Activated CD8-positive, alpha-beta T cell treated with anti-CD3 and anti-CD28 coated beads for 36 hours (primary cell): ENCODE results near the gene ZNF644. TPM values are rescaled to one million over a fixed set of nuclear protein-coding genes. Genes with fewer than 3 reads are reported as not detected.
"Not testable (repeated sequence)": the region's sequence is repeated elsewhere in the genome, so short reads cannot be mapped to it uniquely, and the experiment has no call there.

Experiments used
- ATAC-seq: fragments of 200-7000 bp; cut with Tn5 transposase; one replicate; pipeline ENCODE4 v1.10.0; 2021; ENCODE audit warnings: mild to moderate bottlenecking, moderate library complexity
- CTCF ChIA-PET: fragments of 350-600 bp; sonication (Branson Sonifier 250); formaldehyde crosslinking; loops from one replicate; lab custom pipeline; 2021; ENCODE audit warnings: antibody characterized with exemption; lab: Charles Lee
- POLR2A ChIA-PET: fragments of 350-600 bp; sonication (Branson Sonifier 250); formaldehyde crosslinking; loops from one replicate; lab custom pipeline; 2021; ENCODE audit warnings: antibody characterized with exemption; lab: Charles Lee
- DNase-seq: peaks from one replicate; pipeline ENCODE4 v3.0.0-alpha.2; 2020
- H3K27ac Mint-ChIP-seq: one replicate; pipeline ENCODE4 v1.8.0; 2021; ENCODE audit warnings: mild to moderate bottlenecking, mixed read lengths
- H3K27me3 Mint-ChIP-seq: one replicate; pipeline ENCODE4 v1.8.0; 2021; ENCODE audit warnings: mixed read lengths
- H3K36me3 Mint-ChIP-seq: one replicate; pipeline ENCODE4 v1.8.0; 2021; ENCODE audit warnings: low read depth, mixed read lengths
- H3K4me1 Mint-ChIP-seq: one replicate; pipeline ENCODE4 v1.8.0; 2021; ENCODE audit warnings: low read depth, mixed read lengths
- H3K4me3 Mint-ChIP-seq: one replicate; pipeline ENCODE4 v1.8.0; 2021; ENCODE audit warnings: mild to moderate bottlenecking, moderate library complexity, mixed read lengths
- H3K9me3 Mint-ChIP-seq: one replicate; pipeline ENCODE4 v1.8.0; 2021; ENCODE audit warnings: mixed read lengths
- intact Hi-C: fragments of 100-400 bp; cut with micrococcal nuclease; formaldehyde crosslinking; loops from one replicate; pipeline ENCODE4 v1.10.0; 2022
- total RNA-seq, 2 experiments: library from RNA; stranded (reverse); gene quantifications; one replicate each; pipeline ENCODE4 v1.2.3, GENCODE V29; 2021
- TF ChIP-seq, protein P1 (sequence below): fragments of 200-600 bp; IDR thresholded peaks from one replicate; pipeline ENCODE4 v1.8.0; 2022; ENCODE audit warnings: antibody characterized with exemption, mild to moderate bottlenecking

Gene ZNF644
- total RNA-seq, 2 experiments from 2014 or later: 43.4 to 44.9 TPM

DNA sequence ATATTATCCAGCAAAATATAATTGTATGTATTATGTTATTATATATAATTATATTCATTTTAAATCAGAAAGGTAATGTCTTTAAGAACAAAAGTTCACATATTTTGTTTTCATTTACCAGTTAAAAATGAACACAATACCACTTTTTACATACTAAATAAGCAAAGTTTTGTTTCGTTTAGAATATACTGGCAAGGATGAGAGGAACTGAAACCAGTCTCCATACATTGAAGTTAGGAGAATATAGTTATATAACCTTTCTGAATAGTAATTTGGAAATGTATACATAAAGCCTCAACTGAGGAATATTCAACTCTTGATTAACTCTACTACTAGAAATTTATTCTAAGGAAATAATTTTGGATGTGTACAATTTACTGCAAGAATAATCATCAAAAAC is 110.5 kb downstream of the ZNF644 start:
- intact Hi-C loops: no loop called here
- ATAC-seq: no peak
- no peak overlapping the region for H3K27ac Mint-ChIP-seq
- H3K36me3 Mint-ChIP-seq: peaks cover 31% of the 10 kb centered on the region
- TF ChIP-seq, protein P1, sequence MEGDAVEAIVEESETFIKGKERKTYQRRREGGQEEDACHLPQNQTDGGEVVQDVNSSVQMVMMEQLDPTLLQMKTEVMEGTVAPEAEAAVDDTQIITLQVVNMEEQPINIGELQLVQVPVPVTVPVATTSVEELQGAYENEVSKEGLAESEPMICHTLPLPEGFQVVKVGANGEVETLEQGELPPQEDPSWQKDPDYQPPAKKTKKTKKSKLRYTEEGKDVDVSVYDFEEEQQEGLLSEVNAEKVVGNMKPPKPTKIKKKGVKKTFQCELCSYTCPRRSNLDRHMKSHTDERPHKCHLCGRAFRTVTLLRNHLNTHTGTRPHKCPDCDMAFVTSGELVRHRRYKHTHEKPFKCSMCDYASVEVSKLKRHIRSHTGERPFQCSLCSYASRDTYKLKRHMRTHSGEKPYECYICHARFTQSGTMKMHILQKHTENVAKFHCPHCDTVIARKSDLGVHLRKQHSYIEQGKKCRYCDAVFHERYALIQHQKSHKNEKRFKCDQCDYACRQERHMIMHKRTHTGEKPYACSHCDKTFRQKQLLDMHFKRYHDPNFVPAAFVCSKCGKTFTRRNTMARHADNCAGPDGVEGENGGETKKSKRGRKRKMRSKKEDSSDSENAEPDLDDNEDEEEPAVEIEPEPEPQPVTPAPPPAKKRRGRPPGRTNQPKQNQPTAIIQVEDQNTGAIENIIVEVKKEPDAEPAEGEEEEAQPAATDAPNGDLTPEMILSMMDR: no peak
- no peaks in the 10 kb centered on the region for H3K9me3 Mint-ChIP-seq
- DNase-seq: no peak
- H3K27me3 Mint-ChIP-seq: no peaks in the 10 kb centered on the region
- H3K4me1 Mint-ChIP-seq: peaks cover 4% of the 10 kb centered on the region
- no peak overlapping the region for H3K4me3 Mint-ChIP-seq
- CTCF ChIA-PET: no interaction called here
- POLR2A ChIA-PET: no interaction called here

DNA sequence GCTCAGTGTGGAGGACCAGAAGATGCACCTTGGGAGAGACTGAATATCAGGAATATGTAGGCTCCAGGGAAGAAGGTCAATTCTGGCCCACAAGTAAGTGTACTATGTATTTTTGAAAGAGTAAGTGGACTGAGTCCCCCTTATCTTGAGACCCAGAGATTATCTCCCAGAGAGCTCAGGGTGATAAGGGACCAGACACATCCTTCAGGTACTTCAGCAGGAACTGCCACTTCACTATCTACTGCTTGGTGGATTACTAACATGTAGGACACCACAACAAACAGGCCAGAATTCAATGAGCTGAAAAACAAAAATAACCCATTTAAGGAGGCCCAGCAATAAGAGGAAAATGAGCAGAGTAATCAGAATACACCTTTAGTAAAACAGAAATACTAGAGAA is 119.2 kb downstream of the ZNF644 start:
- POLR2A ChIA-PET: no interaction called here
- H3K27ac Mint-ChIP-seq: no peak overlapping the region
- H3K36me3 Mint-ChIP-seq: peaks cover 49% of the 10 kb centered on the region

DNA sequence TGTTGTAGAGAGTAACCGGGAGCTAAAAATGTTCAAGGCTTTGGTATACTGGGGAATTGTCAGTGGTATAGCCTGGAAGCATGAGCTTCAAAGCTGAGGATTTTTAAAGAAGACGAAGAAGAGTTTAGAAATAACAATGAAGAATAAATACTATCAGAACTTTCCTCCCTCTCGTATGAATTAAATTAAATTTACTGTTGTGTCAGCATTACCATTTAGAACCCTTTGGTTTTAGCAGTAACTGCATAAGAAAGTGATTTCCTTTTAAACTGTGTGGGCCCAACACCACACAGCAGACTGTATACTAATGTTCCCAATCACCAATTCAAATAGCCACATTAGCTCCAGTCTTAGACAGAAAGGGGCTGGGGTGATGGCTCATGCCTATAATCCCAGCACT is 122.6 kb downstream of the ZNF644 start:
- Mint-ChIP-seq H3K27ac (no peak overlapping the region), H3K27me3 (no peaks in the 10 kb centered on the region), H3K4me3 (no peak overlapping the region), H3K9me3 (peaks cover 4% of the 10 kb centered on the region), H3K4me1 (peaks cover 9% of the 10 kb centered on the region), H3K36me3 (peaks cover 51% of the 10 kb centered on the region)
- no peak for DNase-seq
- TF ChIP-seq, protein P1: no peak
- intact Hi-C loops: no loop called here
- CTCF ChIA-PET: interaction anchor here (1.7 kb wide), 1 partner anchor 265 kb away, joined by 4 read pairs; no protein-coding TSS in a partner anchor
- ATAC-seq: no peak
- POLR2A ChIA-PET: no interaction called here

More for the DNA sequence above, 119.2 kb downstream of the ZNF644 start:
- H3K4me1 Mint-ChIP-seq: peaks cover 9% of the 10 kb centered on the region
- no peaks in the 10 kb centered on the region for H3K27me3 Mint-ChIP-seq
- CTCF ChIA-PET: interaction anchor here (1.3 kb wide), 1 partner anchor 10 kb away, joined by 3 read pairs; no protein-coding TSS in a partner anchor
- DNase-seq: no peak
- intact Hi-C loops: no loop called here
- no peak for ATAC-seq
- no peak overlapping the region for H3K4me3 Mint-ChIP-seq
- TF ChIP-seq, protein P1: no peak
- H3K9me3 Mint-ChIP-seq: no peaks in the 10 kb centered on the region

DNA sequence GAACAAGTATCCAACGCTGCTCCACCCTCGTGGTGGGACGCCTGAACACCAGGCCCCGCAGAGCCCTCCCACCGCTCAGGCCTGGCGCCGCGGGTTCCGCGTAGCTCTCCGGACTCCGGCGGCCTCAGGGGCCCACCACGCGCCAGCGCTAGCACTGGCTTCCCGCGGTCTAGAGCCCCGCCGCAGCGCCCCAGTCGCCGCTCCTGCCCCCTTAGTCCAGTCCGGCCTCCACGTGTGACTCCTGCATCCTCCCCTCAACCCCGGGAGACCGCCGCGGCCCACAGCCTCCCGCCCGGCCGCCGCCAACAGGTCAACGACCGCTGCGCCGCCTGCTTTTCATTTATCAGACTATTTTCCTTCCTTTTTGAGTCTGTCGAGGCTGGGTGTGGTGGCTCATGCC is 128.2 kb downstream of the ZNF644 start:
- POLR2A ChIA-PET, DNase-seq, H3K27ac Mint-ChIP-seq, H3K4me3 Mint-ChIP-seq, H3K4me1 Mint-ChIP-seq, H3K27me3 Mint-ChIP-seq, CTCF ChIA-PET, ATAC-seq, intact Hi-C loops: not testable (repeated sequence)
- Mint-ChIP-seq H3K36me3 (peaks cover 28% of the 10 kb centered on the region), H3K9me3 (peaks cover 17% of the 10 kb centered on the region)

DNA sequence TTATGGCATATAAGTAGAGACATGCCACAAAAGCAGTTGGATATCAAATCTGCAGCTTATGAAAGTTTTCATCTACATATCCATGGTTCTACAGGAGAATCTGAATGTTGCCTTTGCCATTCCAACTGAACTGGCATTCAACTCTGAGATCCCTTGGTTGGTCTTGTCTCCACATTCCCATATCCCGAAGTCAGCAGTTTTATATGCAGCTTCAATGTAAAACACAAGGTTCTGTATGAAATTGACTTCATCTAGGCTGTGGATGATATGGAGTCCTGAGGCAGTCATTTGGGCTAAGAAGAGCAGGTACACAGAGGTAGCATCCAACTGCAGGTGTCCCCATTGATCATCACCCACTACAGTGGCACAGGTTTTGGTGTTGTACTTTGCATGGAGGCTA is 129.0 kb downstream of the ZNF644 start:
- peaks cover 17% of the 10 kb centered on the region for H3K9me3 Mint-ChIP-seq
- POLR2A ChIA-PET, H3K27ac Mint-ChIP-seq, H3K4me3 Mint-ChIP-seq, CTCF ChIA-PET, H3K4me1 Mint-ChIP-seq, intact Hi-C loops, H3K27me3 Mint-ChIP-seq, DNase-seq: not testable (repeated sequence)
- ATAC-seq: peak; percentile 24
- H3K36me3 Mint-ChIP-seq: peaks cover 24% of the 10 kb centered on the region

DNA sequence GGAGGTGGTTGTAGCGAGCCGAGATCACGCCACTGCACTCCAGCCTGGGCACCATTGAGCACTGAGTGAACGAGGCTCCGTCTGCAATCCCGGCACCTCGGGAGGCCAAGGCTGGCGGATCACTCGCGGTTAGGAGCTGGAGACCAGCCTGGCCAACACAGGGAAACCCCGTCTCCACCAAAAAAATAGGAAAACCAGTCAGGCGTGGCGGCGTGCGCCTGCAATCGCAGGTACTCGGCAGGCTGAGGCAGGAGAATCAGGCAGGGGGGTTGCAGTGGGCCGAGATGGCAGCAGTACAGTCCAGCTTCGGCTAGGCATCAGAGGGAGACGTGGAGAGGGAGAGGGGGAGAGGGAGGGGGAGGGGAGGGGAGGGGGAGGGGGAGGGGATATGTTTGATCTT is 129.6 kb downstream of the ZNF644 start:
- H3K27ac Mint-ChIP-seq, intact Hi-C loops, POLR2A ChIA-PET, DNase-seq, ATAC-seq, H3K4me3 Mint-ChIP-seq, H3K27me3 Mint-ChIP-seq, CTCF ChIA-PET, H3K4me1 Mint-ChIP-seq: not testable (repeated sequence)
- peaks cover 24% of the 10 kb centered on the region for H3K36me3 Mint-ChIP-seq
- peaks cover 17% of the 10 kb centered on the region for H3K9me3 Mint-ChIP-seq

DNA sequence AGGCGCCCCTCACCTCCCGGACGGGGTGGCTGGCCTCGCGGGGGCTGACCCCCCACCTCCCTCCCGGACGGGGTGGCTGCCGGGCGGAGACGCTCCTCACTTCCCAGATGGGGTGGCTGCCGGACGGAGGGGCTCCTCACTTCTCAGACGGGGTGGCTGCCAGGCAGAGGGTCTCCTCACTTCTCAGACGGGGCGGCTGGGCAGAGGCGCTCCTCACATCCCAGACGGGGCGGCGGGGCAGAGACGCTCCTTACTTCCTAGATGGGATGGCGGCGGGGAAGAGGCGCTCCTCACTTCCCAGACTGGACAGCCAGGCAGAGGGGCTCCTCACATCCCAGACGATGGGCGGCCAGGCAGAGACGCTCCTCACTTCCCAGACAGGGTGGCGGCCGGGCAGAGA is 130.1 kb downstream of the ZNF644 start:
- POLR2A ChIA-PET, intact Hi-C loops, ATAC-seq, DNase-seq, H3K27ac Mint-ChIP-seq, H3K27me3 Mint-ChIP-seq, H3K4me3 Mint-ChIP-seq, H3K4me1 Mint-ChIP-seq, CTCF ChIA-PET: not testable (repeated sequence)
- Mint-ChIP-seq H3K36me3 (peaks cover 20% of the 10 kb centered on the region), H3K9me3 (peaks cover 17% of the 10 kb centered on the region)
